Stimulated activated CD4-positive, alpha-beta T cell treated with anti-CD3 and anti-CD28 coated beads, Interleukin-1b, Interleukin-23, amount 100 ng/mL, for 24 hours (primary cell): ENCODE data around the gene ANO7.

Experiments used
- DNase-seq, 4 experiments: peaks; one replicate each; pipeline ENCODE4 v3.0.0-alpha.2; 2020; ENCODE audit warnings: low read depth in 4 of 4, low spot score in 1 of 4

The ANO7 gene

GRCh38 chr2:241244368-241244767, 55.9 kb downstream of the ANO7 start:
- DNase-seq, result no peak

GRCh38 chr2:241248289-241248688, 59.8 kb downstream of the ANO7 start:
- no peak for DNase-seq

GRCh38 chr2:241248897-241249296, 60.4 kb downstream of the ANO7 start:
- no peak for DNase-seq

GRCh38 chr2:241249654-241250053, 61.2 kb downstream of the ANO7 start:
- no peak for DNase-seq

- DNase-seq, result no peak
Observed at GRCh38 chr2:241252778-241253475, 64.5 kb downstream of the ANO7 start.

GRCh38 chr2:241254904-241255351, 66.5 kb downstream of the ANO7 start:
- DNase-seq, result no peak

- DNase-seq, result no peak
Observed at GRCh38 chr2:241255542-241256167, 67.2 kb downstream of the ANO7 start.

GRCh38 chr2:241256168-241256545, 67.7 kb downstream of the ANO7 start:
- DNase-seq, result no peak

- DNase-seq, result no peak
Observed at GRCh38 chr2:241257419-241258032, 69.0 kb downstream of the ANO7 start.

- DNase-seq, result no peak
Observed at GRCh38 chr2:241258505-241259280, 70.2 kb downstream of the ANO7 start.

- DNase-seq, result no peak
Observed at GRCh38 chr2:241260911-241261310, 72.4 kb downstream of the ANO7 start.

GRCh38 chr2:241261628-241262027, 73.2 kb downstream of the ANO7 start:
- no peak for DNase-seq

GRCh38 chr2:241263061-241263460, 74.6 kb downstream of the ANO7 start:
- no peak for DNase-seq

- DNase-seq, result no peak
Observed at GRCh38 chr2:241265506-241265905, 77.0 kb downstream of the ANO7 start.

GRCh38 chr2:241267249-241268067, 79.0 kb downstream of the ANO7 start:
- DNase-seq, result no peak

GRCh38 chr2:241268306-241268705, 79.8 kb downstream of the ANO7 start:
- DNase-seq, result no peak

GRCh38 chr2:241268716-241269445, 80.4 kb downstream of the ANO7 start:
- DNase-seq, result no peak

- DNase-seq, result no peak
Observed at GRCh38 chr2:241269707-241270520, 81.4 kb downstream of the ANO7 start.

GRCh38 chr2:241270531-241270930, 82.1 kb downstream of the ANO7 start:
- DNase-seq, result no peak
